Eye (tissue), 1 donor: Measurements from ENCODE around the gene SEPTIN8.

Source experiments
- DNase-seq: peaks from one replicate; pipeline ENCODE4 v3.0.0-alpha.2; 2015

Gene SEPTIN8

GRCh38 chr5:132764051-132764450 lies 13.0 kb downstream of the SEPTIN8 start:
- no peak for DNase-seq

- DNase-seq, result no peak
Measured at GRCh38 chr5:132763181-132764036, 13.6 kb downstream of the SEPTIN8 start.

- DNase-seq, result no peak
Measured at GRCh38 chr5:132762246-132763000, 14.6 kb downstream of the SEPTIN8 start.

- no peak for DNase-seq
Measured at GRCh38 chr5:132761321-132762240, 15.5 kb downstream of the SEPTIN8 start.

GRCh38 chr5:132760601-132761317 lies 16.3 kb downstream of the SEPTIN8 start:
- no peak for DNase-seq

GRCh38 chr5:132760049-132760420 lies 17.0 kb downstream of the SEPTIN8 start:
- no peak for DNase-seq

GRCh38 chr5:132759114-132760048 lies 17.7 kb downstream of the SEPTIN8 start:
- DNase-seq, result no peak

GRCh38 chr5:132758451-132758850 lies 18.6 kb downstream of the SEPTIN8 start:
- DNase-seq, result no peak

- no peak for DNase-seq
Measured at GRCh38 chr5:132756542-132756941, 20.5 kb downstream of the SEPTIN8 start.

GRCh38 chr5:132754947-132755346 lies 22.1 kb downstream of the SEPTIN8 start:
- DNase-seq, result no peak

GRCh38 chr5:132754111-132754510 lies 22.9 kb downstream of the SEPTIN8 start:
- DNase-seq, result no peak

- DNase-seq, result no peak
Measured at GRCh38 chr5:132753135-132753987, 23.7 kb downstream of the SEPTIN8 start.

GRCh38 chr5:132752581-132753125 lies 24.4 kb downstream of the SEPTIN8 start:
- DNase-seq, result no peak

- no peak for DNase-seq
Measured at GRCh38 chr5:132751971-132752580, 25.0 kb downstream of the SEPTIN8 start.

- no peak for DNase-seq
Measured at GRCh38 chr5:132751444-132751843, 25.6 kb downstream of the SEPTIN8 start.

GRCh38 chr5:132750471-132751230 lies 26.4 kb downstream of the SEPTIN8 start:
- DNase-seq, result no peak

- no peak for DNase-seq
Measured at GRCh38 chr5:132749506-132749905, 27.5 kb downstream of the SEPTIN8 start.

GRCh38 chr5:132748522-132749000 lies 28.5 kb downstream of the SEPTIN8 start:
- DNase-seq, result no peak
